Mucosa of gallbladder (tissue), 1 donor: ENCODE results near the gene ASIC1. TPM values are rescaled to one million over a fixed set of nuclear protein-coding genes. Genes with fewer than 3 reads are reported as not detected.
A peak's percentile ranks its signal among the peaks of the same experiment; 100 is the strongest.
"Not testable (repeated sequence)": the region's sequence is repeated elsewhere in the genome, so short reads cannot be mapped to it uniquely, and the experiment has no call there.

Experiments used
- DNase-seq: peaks from one replicate; pipeline ENCODE4 v3.0.0-alpha.2; 2020; ENCODE audit warnings: low spot score
- total RNA-seq: library from RNA; stranded (reverse); gene quantifications from one replicate; pipeline ENCODE4 v1.2.1, GENCODE V29; 2021
- donor health status: DM: no; HTN: no; CAD: no.

Gene ASIC1
- 4.1 TPM for total RNA-seq

GRCh38 chr12:50057000-50057841 lies at the start of gene ASIC1:
TSS of gene ASIC1 (plus strand) at chr12:50057596. CDS start at chr12:50058767, 1,171 bp downstream.
- DNase-seq: peak; percentile 70

- no peak for DNase-seq
These were observed 43.8 kb upstream of the ASIC1 start for GRCh38 chr12:50013361-50014147.

- DNase-seq: no peak
These were observed 43.1 kb upstream of the ASIC1 start for GRCh38 chr12:50014342-50014741.

- DNase-seq: peak; percentile 72
These were observed 40.6 kb upstream of the ASIC1 start for GRCh38 chr12:50016501-50017475.

GRCh38 chr12:50017641-50018040 lies 39.8 kb upstream of the ASIC1 start:
- DNase-seq: no peak

GRCh38 chr12:50018154-50018553 lies 39.2 kb upstream of the ASIC1 start:
- no peak for DNase-seq

GRCh38 chr12:50018968-50019367 lies 38.4 kb upstream of the ASIC1 start:
- no peak for DNase-seq

GRCh38 chr12:50019524-50019923 lies 37.9 kb upstream of the ASIC1 start:
- DNase-seq: no peak

GRCh38 chr12:50021031-50021430 lies 36.4 kb upstream of the ASIC1 start:
- DNase-seq: no peak

- no peak for DNase-seq
These were observed 34.5 kb upstream of the ASIC1 start for GRCh38 chr12:50022903-50023302.

- DNase-seq: no peak
These were observed 33.2 kb upstream of the ASIC1 start for GRCh38 chr12:50024227-50024626.

- no peak for DNase-seq
These were observed 32.6 kb upstream of the ASIC1 start for GRCh38 chr12:50024805-50025186.

GRCh38 chr12:50025187-50026059 lies 32.0 kb upstream of the ASIC1 start, which contains the start of gene RACGAP1:
TSS of gene RACGAP1 (minus strand) at chr12:50025494. CDS start at chr12:50016715, 8,779 bp downstream.
- peak; percentile 97 for DNase-seq

- DNase-seq: no peak
These were observed 30.7 kb upstream of the ASIC1 start for GRCh38 chr12:50026691-50027090.

GRCh38 chr12:50030449-50030848 lies 26.9 kb upstream of the ASIC1 start:
- DNase-seq: not testable (repeated sequence)

- DNase-seq: no peak
These were observed 24.9 kb upstream of the ASIC1 start for GRCh38 chr12:50032515-50032853.

- no peak for DNase-seq
These were observed 24.4 kb upstream of the ASIC1 start for GRCh38 chr12:50032854-50033581.

GRCh38 chr12:50038336-50038735 lies 19.1 kb upstream of the ASIC1 start:
- DNase-seq: no peak

- peak; percentile 84 for DNase-seq
These were observed 18.1 kb upstream of the ASIC1 start for GRCh38 chr12:50039151-50039835.
